ENCODE measurements around the gene ARL10.
A peak's percentile ranks its signal among the peaks of the same experiment; 100 is the strongest.

The ARL10 gene

GRCh38 chr5:176362233-176362490 lies 3.1 kb upstream of the ARL10 start:
- no peak for DNase-seq

- DNase-seq = no peak
Observed at GRCh38 chr5:176364765-176365350, 429 bp upstream of the ARL10 start.

GRCh38 chr5:176366232-176366894 lies 1.1 kb downstream of the ARL10 start:
- no peak for DNase-seq

- no peak for DNase-seq
Observed at GRCh38 chr5:176368726-176369125, 3.4 kb downstream of the ARL10 start.

- no peak for DNase-seq
Observed at GRCh38 chr5:176369934-176370711, 4.8 kb downstream of the ARL10 start.

GRCh38 chr5:176371621-176372539 lies 6.6 kb downstream of the ARL10 start:
- DNase-seq = no peak

- no peak for DNase-seq
Observed at GRCh38 chr5:176373100-176373818, 8.0 kb downstream of the ARL10 start.

- DNase-seq = no peak
Observed at GRCh38 chr5:176379881-176380280, 14.6 kb downstream of the ARL10 start.

- DNase-seq = no peak
Observed at GRCh38 chr5:176381423-176381822, 16.1 kb downstream of the ARL10 start.

- DNase-seq = no peak
Observed at GRCh38 chr5:176381979-176382378, 16.7 kb downstream of the ARL10 start.

- DNase-seq = no peak
Observed at GRCh38 chr5:176382721-176383120, 17.4 kb downstream of the ARL10 start.

GRCh38 chr5:176383248-176383905 lies 18.1 kb downstream of the ARL10 start:
- DNase-seq = no peak

GRCh38 chr5:176383961-176384360 lies 18.7 kb downstream of the ARL10 start:
- no peak for DNase-seq

GRCh38 chr5:176384366-176384930 lies 19.2 kb downstream of the ARL10 start:
- no peak for DNase-seq

- no peak for DNase-seq
Observed at GRCh38 chr5:176384991-176385390, 19.7 kb downstream of the ARL10 start.

- DNase-seq = no peak
Observed at GRCh38 chr5:176386491-176386890, 21.2 kb downstream of the ARL10 start.

- DNase-seq = no peak
Observed at GRCh38 chr5:176387384-176387925, 22.2 kb downstream of the ARL10 start.

GRCh38 chr5:176388003-176388443 lies 22.7 kb downstream of the ARL10 start:
- DNase-seq = no peak

GRCh38 chr5:176388444-176389134 lies 23.3 kb downstream of the ARL10 start, which contains the start of the genes HIGD2A and NOP16:
TSS of gene HIGD2A (plus strand) at chr5:176388751. CDS start at chr5:176388820, 69 bp downstream.
TSS of gene NOP16 (minus strand) at chr5:176388598. CDS start at chr5:176388539, 59 bp downstream.
- DNase-seq = peak; percentile 98
